Transverse colon (tissue), 3 donors: ENCODE results near the gene PCDHB5.
"Not testable (repeated sequence)": the region's sequence is repeated elsewhere in the genome, so short reads cannot be mapped to it uniquely, and the experiment has no call there.

Experiments used
- CTCF ChIP-seq, 5 experiments: fragments of 200-600 bp in 3 of 5; fragments of 450-650 bp in 2 of 5; sonication (generic) in 3 of 5; IDR thresholded peaks; 1 replicate in 2 of 5; 2 replicates in 3 of 5; pipeline ENCODE4 v1.5.1; 2016 to 2017; ENCODE audit warnings: antibody characterized with exemption in 5 of 5, inconsistent platforms in 3 of 5, mild to moderate bottlenecking in 2 of 5, moderate library complexity in 1 of 5
- EP300 ChIP-seq: sonication (generic); formaldehyde crosslinking; IDR thresholded peaks from one replicate; pipeline ENCODE4 v1.6.1; 2017; ENCODE audit warnings: antibody characterized with exemption, low read depth
- POLR2A ChIP-seq: fragments of 450-650 bp; IDR thresholded peaks from one replicate; pipeline ENCODE4 v1.6.1; 2016; ENCODE audit warnings: antibody characterized with exemption, mild to moderate bottlenecking, moderate library complexity

- not testable (repeated sequence) for TF ChIP-seq CTCF (IDR thresholded peaks at IDR 0.05); POLR2A; EP300
These were observed 39.5 kb downstream of the PCDHB5 start for GRCh38 chr5:141174291-141175104.
